GM12864 (cell line): Measurements from ENCODE around the gene CCDC167.
A peak's percentile ranks its signal among the peaks of the same experiment; 100 is the strongest.

Experiments used
- DNase-seq: peaks from one replicate; pipeline ENCODE4 v3.0.0-alpha.2; 2011; ENCODE audit warnings: low read depth
- H3K4me3 ChIP-seq: 2 replicates; pipeline ENCODE4 v1.5.1; 2011; ENCODE audit warnings: mild to moderate bottlenecking, low read depth, low read length, control low read depth
- CTCF ChIP-seq: IDR thresholded peaks from 2 replicates; pipeline ENCODE4 v1.5.1; 2011; ENCODE audit warnings: low read depth, mild to moderate bottlenecking, moderate library complexity, low read length, control low read depth, inconsistent platforms; ENCODE audit errors: missing control alignments

CCDC167 gene

GRCh38 chr6:37516920-37517405 is 17.3 kb upstream of the CCDC167 start:
- TF ChIP-seq CTCF = no peak
- peak overlapping the region; percentile 61 for H3K4me3 ChIP-seq
- DNase-seq = no peak

GRCh38 chr6:37516076-37516919 is 16.6 kb upstream of the CCDC167 start:
- DNase-seq = no peak
- H3K4me3 ChIP-seq = peak overlapping the region; percentile 61
- TF ChIP-seq CTCF = no peak

GRCh38 chr6:37515712-37516075 is 16.0 kb upstream of the CCDC167 start:
- H3K4me3 ChIP-seq = no peak overlapping the region; the same call in 1 of the 2 replicates
- no peak for TF ChIP-seq CTCF
- DNase-seq = no peak

GRCh38 chr6:37514837-37515236 is 15.1 kb upstream of the CCDC167 start:
- no peak for TF ChIP-seq CTCF
- no peak for DNase-seq
- H3K4me3 ChIP-seq = no peak overlapping the region

GRCh38 chr6:37514321-37514771 is 14.7 kb upstream of the CCDC167 start:
- DNase-seq = no peak
- H3K4me3 ChIP-seq = no peak overlapping the region
- no peak for TF ChIP-seq CTCF

GRCh38 chr6:37513576-37513975 is 13.9 kb upstream of the CCDC167 start:
- no peak for TF ChIP-seq CTCF
- no peak for DNase-seq
- H3K4me3 ChIP-seq = no peak overlapping the region

GRCh38 chr6:37513155-37513554 is 13.5 kb upstream of the CCDC167 start:
- DNase-seq = no peak
- TF ChIP-seq CTCF = no peak
- H3K4me3 ChIP-seq = no peak overlapping the region
